GM18498 (cell line): ENCODE measurements around the gene PGP.
"Not testable (repeated sequence)": the region's sequence is repeated elsewhere in the genome, so short reads cannot be mapped to it uniquely, and the experiment has no call there.

Experiments
- ATAC-seq: cut with Tn5 transposase; IDR thresholded peaks from one replicate; pipeline ENCODE4 v1.9.1; 2021; ENCODE audit warnings: mild to moderate bottlenecking, moderate library complexity; ENCODE audit not compliant: unreplicated experiment

PGP gene

GRCh38 chr16:2214719-2214968 is at the start of gene PGP:
PGP (minus strand) TSS chr16:2214840; CDS start chr16:2214777, 63 bp downstream.
- ATAC-seq, result peak; percentile 83

GRCh38 chr16:2263026-2263425 is 48.4 kb upstream of the PGP start:
- not testable (repeated sequence) for ATAC-seq

GRCh38 chr16:2260250-2260649 is 45.6 kb upstream of the PGP start:
- ATAC-seq, result no peak

GRCh38 chr16:2258530-2258929 is 43.9 kb upstream of the PGP start:
- ATAC-seq, result not testable (repeated sequence)

GRCh38 chr16:2257726-2258125 is 43.1 kb upstream of the PGP start:
- ATAC-seq, result no peak

GRCh38 chr16:2256531-2257140 is 42.0 kb upstream of the PGP start:
- ATAC-seq, result no peak

GRCh38 chr16:2253293-2253692 is 38.7 kb upstream of the PGP start:
- no peak for ATAC-seq

GRCh38 chr16:2252806-2253148 is 38.1 kb upstream of the PGP start:
- ATAC-seq, result no peak

- ATAC-seq, result peak; percentile 91
Measured at GRCh38 chr16:2251296-2252111, 36.9 kb upstream of the PGP start, which contains the start of gene ECI1. ECI1 (minus strand) TSS chr16:2251587; CDS start chr16:2251566, 21 bp downstream.

GRCh38 chr16:2250652-2251295 is 36.1 kb upstream of the PGP start:
- no peak for ATAC-seq

GRCh38 chr16:2246301-2246885 is 31.8 kb upstream of the PGP start:
- ATAC-seq, result no peak

- no peak for ATAC-seq
Measured at GRCh38 chr16:2244926-2245795, 30.5 kb upstream of the PGP start.

GRCh38 chr16:2244301-2244700 is 29.7 kb upstream of the PGP start:
- no peak for ATAC-seq

GRCh38 chr16:2243781-2244180 is 29.1 kb upstream of the PGP start:
- no peak for ATAC-seq

GRCh38 chr16:2243031-2243528 is 28.4 kb upstream of the PGP start:
- no peak for ATAC-seq

- no peak for ATAC-seq
Measured at GRCh38 chr16:2242598-2242997, 28.0 kb upstream of the PGP start.

- ATAC-seq, result not testable (repeated sequence)
Measured at GRCh38 chr16:2240331-2240730, 25.7 kb upstream of the PGP start.

- ATAC-seq, result no peak
Measured at GRCh38 chr16:2238838-2239675, 24.4 kb upstream of the PGP start.

GRCh38 chr16:2238150-2238837 is 23.7 kb upstream of the PGP start:
- ATAC-seq, result no peak
